Activated B cell treated with CpG ODN at 0.5 μM for 24 hours (primary cell): ENCODE measurements around the gene PTCD2. TPM values are rescaled to one million over a fixed set of nuclear protein-coding genes. Genes with fewer than 3 reads are reported as not detected.

Experiments
- ATAC-seq: fragments of 200-7000 bp; cut with Tn5 transposase; one replicate; pipeline ENCODE4 v1.10.0; 2021; ENCODE audit warnings: low read depth, mild to moderate bottlenecking, moderate library complexity
- CTCF ChIA-PET: fragments of 350-600 bp; sonication (Branson Sonifier 250); formaldehyde crosslinking; loops from one replicate; lab custom pipeline; 2021; ENCODE audit warnings: antibody characterized with exemption; lab: Charles Lee
- POLR2A ChIA-PET: fragments of 350-600 bp; sonication (Branson Sonifier 250); formaldehyde crosslinking; loops from one replicate; lab custom pipeline; 2021; ENCODE audit warnings: antibody characterized with exemption; lab: Charles Lee
- DNase-seq: peaks from one replicate; pipeline ENCODE4 v3.0.0; 2022
- H3K27ac Mint-ChIP-seq: one replicate; pipeline ENCODE4 v1.8.0; 2020; ENCODE audit warnings: mixed read lengths
- H3K27me3 Mint-ChIP-seq: one replicate; pipeline ENCODE4 v1.8.0; 2021; ENCODE audit warnings: mixed read lengths
- H3K36me3 Mint-ChIP-seq: one replicate; pipeline ENCODE4 v1.8.0; 2021; ENCODE audit warnings: low read depth, mixed read lengths
- H3K4me1 Mint-ChIP-seq: one replicate; pipeline ENCODE4 v1.8.0; 2021; ENCODE audit warnings: mixed read lengths
- H3K4me3 Mint-ChIP-seq: one replicate; pipeline ENCODE4 v1.8.0; 2020; ENCODE audit warnings: mild to moderate bottlenecking, mixed read lengths
- H3K9me3 Mint-ChIP-seq: one replicate; pipeline ENCODE4 v1.8.0; 2020; ENCODE audit warnings: mixed read lengths
- CTCF ChIP-seq: fragments of 200-600 bp; IDR thresholded peaks from one replicate; pipeline ENCODE4 v1.8.0; 2022; ENCODE audit warnings: antibody characterized with exemption, mild to moderate bottlenecking
- intact Hi-C: fragments of 100-400 bp; cut with micrococcal nuclease; formaldehyde crosslinking; loops from one replicate; pipeline ENCODE4 v1.15.1; 2024
- total RNA-seq: library from RNA; stranded (reverse); gene quantifications from 2 replicates; pipeline ENCODE4 v1.2.3, GENCODE V29; 2022

The PTCD2 gene
- total RNA-seq, 1 donor from 2014 or later = 8.9 TPM

GRCh38 chr5:72280581-72281069 lies 39.5 kb upstream of the PTCD2 start:
- no peak overlapping the region for H3K27ac Mint-ChIP-seq

GRCh38 chr5:72281430-72281763 lies 38.8 kb upstream of the PTCD2 start:
- no peak for DNase-seq
- no peak overlapping the region for H3K4me3 Mint-ChIP-seq
- no peak for TF ChIP-seq CTCF
- peaks cover 53% of the 10 kb centered on the region for H3K36me3 Mint-ChIP-seq
- peaks cover 20% of the 10 kb centered on the region for H3K4me1 Mint-ChIP-seq
- intact Hi-C loops = loop anchor here (2.0 kb wide), 1 partner anchor 17 kb away; no protein-coding TSS in a partner anchor
- POLR2A ChIA-PET = interaction anchor here (1.6 kb wide), 1 partner anchor 27 kb away, joined by 4 read pairs; no protein-coding TSS in a partner anchor
- H3K9me3 Mint-ChIP-seq = no peaks in the 10 kb centered on the region
- H3K27ac Mint-ChIP-seq = no peak overlapping the region
- CTCF ChIA-PET = interaction anchor here (1.1 to 1.3 kb wide), 2 partner anchors 24 to 27 kb away, joined by 3 to 6 read pairs; no protein-coding TSS in a partner anchor
- H3K27me3 Mint-ChIP-seq = no peaks in the 10 kb centered on the region
- ATAC-seq = no peak

More at GRCh38 chr5:72280581-72281069, 39.5 kb upstream of the PTCD2 start:
- H3K36me3 Mint-ChIP-seq = peaks cover 56% of the 10 kb centered on the region
- peaks cover 15% of the 10 kb centered on the region for H3K4me1 Mint-ChIP-seq
- DNase-seq = no peak
- H3K4me3 Mint-ChIP-seq = no peak overlapping the region
- no peaks in the 10 kb centered on the region for H3K27me3 Mint-ChIP-seq
- ChIA-PET POLR2A (interaction anchor here (1.6 kb wide), 1 partner anchor 27 kb away, joined by 4 read pairs; no protein-coding TSS in a partner anchor), CTCF (interaction anchor here (1.1 to 1.3 kb wide), 2 partner anchors 25 to 28 kb away, joined by 3 to 6 read pairs; no protein-coding TSS in a partner anchor)
- intact Hi-C loops = loop anchor here (1.0 to 2.0 kb wide), 2 partner anchors 18 to 28 kb away; no protein-coding TSS in a partner anchor
- no peaks in the 10 kb centered on the region for H3K9me3 Mint-ChIP-seq
- no peak for TF ChIP-seq CTCF
- peak; percentile 28 for ATAC-seq

- Mint-ChIP-seq H3K36me3 (peaks cover 52% of the 10 kb centered on the region), H3K9me3 (no peaks in the 10 kb centered on the region), H3K27me3 (no peaks in the 10 kb centered on the region), H3K27ac (no peak overlapping the region), H3K4me1 (peaks cover 18% of the 10 kb centered on the region), H3K4me3 (no peak overlapping the region)
- TF ChIP-seq CTCF = no peak
- intact Hi-C loops = loop anchor here (2.0 kb wide), 1 partner anchor 17 kb away; no protein-coding TSS in a partner anchor
- CTCF ChIA-PET = no interaction called here
- POLR2A ChIA-PET = interaction anchor here (1.9 kb wide), 1 partner anchor 26 kb away, joined by 6 read pairs; no protein-coding TSS in a partner anchor
- no peak for ATAC-seq
- DNase-seq = no peak
Observed at GRCh38 chr5:72281764-72282499, 38.2 kb upstream of the PTCD2 start.

GRCh38 chr5:72282878-72283277 lies 37.3 kb upstream of the PTCD2 start:
- CTCF ChIA-PET = no interaction called here
- no peak overlapping the region for H3K4me3 Mint-ChIP-seq
- H3K36me3 Mint-ChIP-seq = peaks cover 52% of the 10 kb centered on the region
- POLR2A ChIA-PET = interaction anchor here (1.9 kb wide), 1 partner anchor 25 kb away, joined by 6 read pairs; no protein-coding TSS in a partner anchor
- H3K27ac Mint-ChIP-seq = no peak overlapping the region
- no peak for ATAC-seq
- peaks cover 16% of the 10 kb centered on the region for H3K4me1 Mint-ChIP-seq
- no peaks in the 10 kb centered on the region for H3K27me3 Mint-ChIP-seq
- no peaks in the 10 kb centered on the region for H3K9me3 Mint-ChIP-seq
- no peak for DNase-seq
- TF ChIP-seq CTCF = no peak
- intact Hi-C loops = no loop called here

- no peak for DNase-seq
- Mint-ChIP-seq H3K27me3 (no peaks in the 10 kb centered on the region), H3K4me1 (peaks cover 16% of the 10 kb centered on the region), H3K36me3 (peaks cover 53% of the 10 kb centered on the region), H3K9me3 (no peaks in the 10 kb centered on the region), H3K4me3 (no peak overlapping the region), H3K27ac (no peak overlapping the region)
- ChIA-PET CTCF (interaction anchor here (0.7 kb wide), 1 partner anchor 25 kb away, joined by 4 read pairs; no protein-coding TSS in a partner anchor), POLR2A (interaction anchor here (1.9 kb wide), 1 partner anchor 25 kb away, joined by 6 read pairs; no protein-coding TSS in a partner anchor)
- TF ChIP-seq CTCF = no peak
- ATAC-seq = no peak
- intact Hi-C loops = no loop called here
Observed at GRCh38 chr5:72283358-72283757, 36.8 kb upstream of the PTCD2 start.
